ENCODE results near the gene HK1.

The HK1 gene

DNA sequence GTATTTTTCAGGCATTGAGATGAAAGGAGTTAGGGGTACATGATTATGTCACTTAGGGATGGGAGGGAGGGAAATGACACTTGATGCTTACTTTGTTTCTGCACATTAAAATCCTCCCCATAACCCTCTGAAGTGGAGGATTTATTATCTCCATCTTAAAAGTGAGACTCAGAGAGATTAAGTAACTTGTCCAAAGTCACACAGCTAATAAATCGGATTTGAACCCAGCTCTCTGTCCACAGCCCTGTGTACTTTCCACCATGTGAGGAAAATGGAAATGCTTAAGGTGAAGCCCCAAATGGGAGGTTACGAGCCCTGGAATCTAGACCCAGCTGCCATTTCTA, 58.6 kb downstream of the HK1 start:
- H3K4me1 Mint-ChIP-seq (ENCODE audit: low read depth): peaks cover 70% of the 10 kb centered on the region
- H3K27ac Mint-ChIP-seq: no peak overlapping the region
- peaks cover 14% of the 10 kb centered on the region for H3K36me3 Mint-ChIP-seq (ENCODE audit: low read depth)
- H3K9me3 Mint-ChIP-seq: no peaks in the 10 kb centered on the region
- H3K4me3 Mint-ChIP-seq: no peak overlapping the region
- no peaks in the 10 kb centered on the region for H3K27me3 Mint-ChIP-seq

GRCh38 chr10:69337296-69338132, 59.2 kb downstream of the HK1 start:
- Mint-ChIP-seq H3K36me3 (ENCODE audit: low read depth) (peaks cover 14% of the 10 kb centered on the region), H3K4me1 (ENCODE audit: low read depth) (peaks cover 70% of the 10 kb centered on the region), H3K27ac (no peak overlapping the region), H3K9me3 (no peaks in the 10 kb centered on the region), H3K27me3 (no peaks in the 10 kb centered on the region), H3K4me3 (no peak overlapping the region)

DNA sequence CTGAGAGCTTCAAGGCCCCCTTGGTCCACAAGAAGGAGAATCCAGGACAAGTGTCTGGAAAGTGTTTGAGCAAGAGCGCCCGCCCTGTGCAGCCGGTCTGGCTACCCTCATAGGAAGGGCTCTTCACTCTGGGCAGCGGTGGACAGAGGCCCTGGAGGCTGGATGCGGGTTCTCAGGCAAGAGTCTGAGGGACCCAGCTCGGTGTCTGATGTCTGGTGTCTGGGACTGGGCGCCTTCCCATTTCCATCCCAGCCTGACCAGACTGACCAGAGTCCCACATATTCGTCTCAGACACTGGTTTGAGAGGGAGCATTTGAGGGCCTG, 59.8 kb downstream of the HK1 start:
- no peak overlapping the region for H3K4me3 Mint-ChIP-seq
- no peaks in the 10 kb centered on the region for H3K27me3 Mint-ChIP-seq
- H3K27ac Mint-ChIP-seq: peak overlapping the region; percentile 38
- H3K36me3 Mint-ChIP-seq (ENCODE audit: low read depth): peaks cover 18% of the 10 kb centered on the region
- peaks cover 70% of the 10 kb centered on the region for H3K4me1 Mint-ChIP-seq (ENCODE audit: low read depth)
- no peaks in the 10 kb centered on the region for H3K9me3 Mint-ChIP-seq

- Mint-ChIP-seq H3K36me3 (ENCODE audit: low read depth) (peaks cover 22% of the 10 kb centered on the region), H3K4me1 (ENCODE audit: low read depth) (peaks cover 73% of the 10 kb centered on the region), H3K4me3 (no peak overlapping the region), H3K27me3 (no peaks in the 10 kb centered on the region), H3K27ac (peak overlapping the region; percentile 38), H3K9me3 (no peaks in the 10 kb centered on the region)
Observed at GRCh38 chr10:69338547-69339450, 60.5 kb downstream of the HK1 start.

- no peaks in the 10 kb centered on the region for H3K27me3 Mint-ChIP-seq
- H3K36me3 Mint-ChIP-seq (ENCODE audit: low read depth): peaks cover 31% of the 10 kb centered on the region
- no peak overlapping the region for H3K27ac Mint-ChIP-seq
- no peaks in the 10 kb centered on the region for H3K9me3 Mint-ChIP-seq
- peaks cover 73% of the 10 kb centered on the region for H3K4me1 Mint-ChIP-seq (ENCODE audit: low read depth)
- H3K4me3 Mint-ChIP-seq: no peak overlapping the region
Observed at GRCh38 chr10:69340695-69341094, 62.4 kb downstream of the HK1 start.

DNA sequence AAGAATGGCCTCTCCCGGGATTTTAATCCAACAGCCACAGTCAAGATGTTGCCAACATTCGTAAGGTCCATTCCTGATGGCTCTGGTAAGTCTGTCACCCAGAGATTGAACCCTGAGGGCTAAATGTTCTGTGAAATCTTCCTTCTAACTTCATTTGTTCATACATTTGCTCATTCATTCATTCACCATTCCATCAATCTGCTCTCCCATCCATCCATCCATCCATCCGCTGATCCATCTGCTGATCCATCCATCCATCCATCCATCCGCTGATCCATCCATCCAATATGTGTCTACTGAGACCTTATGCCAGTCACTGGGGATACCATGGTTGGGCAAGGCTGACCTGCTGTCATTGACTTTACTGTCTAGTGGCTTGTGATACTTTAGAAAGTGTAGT, 65.6 kb downstream of the HK1 start:
- Mint-ChIP-seq H3K4me1 (ENCODE audit: low read depth) (peaks cover 80% of the 10 kb centered on the region), H3K27me3 (no peaks in the 10 kb centered on the region), H3K27ac (peak overlapping the region; percentile 61), H3K9me3 (no peaks in the 10 kb centered on the region), H3K36me3 (ENCODE audit: low read depth) (peaks cover 57% of the 10 kb centered on the region), H3K4me3 (no peak overlapping the region)

- peaks cover 61% of the 10 kb centered on the region for H3K36me3 Mint-ChIP-seq (ENCODE audit: low read depth)
Observed at GRCh38 chr10:69344591-69345252, 66.4 kb downstream of the HK1 start.

DNA sequence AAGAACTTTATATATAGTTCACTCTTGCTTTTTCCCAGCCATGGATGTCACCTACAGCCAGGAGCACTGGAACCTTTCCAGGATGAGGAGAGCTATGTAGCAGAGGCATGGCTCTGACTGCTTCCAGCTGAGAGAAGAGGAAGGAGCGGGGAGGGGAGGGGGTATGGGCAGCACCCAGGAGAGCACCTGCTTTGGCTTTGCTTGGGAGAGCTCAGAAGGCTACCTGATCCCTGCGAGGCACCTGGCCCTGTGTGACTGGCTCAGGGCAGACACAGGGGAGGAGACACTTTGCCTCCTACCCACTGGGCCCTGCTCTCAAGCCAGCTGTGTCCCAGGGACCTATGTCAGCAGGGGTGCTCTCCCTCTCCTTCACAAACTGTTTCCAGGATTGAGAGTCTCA, 67.1 kb downstream of the HK1 start:
- no peaks in the 10 kb centered on the region for H3K27me3 Mint-ChIP-seq
- H3K4me3 Mint-ChIP-seq: no peak overlapping the region
- H3K27ac Mint-ChIP-seq: peak overlapping the region; percentile 47
- peaks cover 83% of the 10 kb centered on the region for H3K4me1 Mint-ChIP-seq (ENCODE audit: low read depth)
- peaks cover 66% of the 10 kb centered on the region for H3K36me3 Mint-ChIP-seq (ENCODE audit: low read depth)
- H3K9me3 Mint-ChIP-seq: no peaks in the 10 kb centered on the region

More at GRCh38 chr10:69344591-69345252, 66.4 kb downstream of the HK1 start:
- H3K4me3 Mint-ChIP-seq: no peak overlapping the region
- peak overlapping the region; percentile 47 for H3K27ac Mint-ChIP-seq
- no peaks in the 10 kb centered on the region for H3K27me3 Mint-ChIP-seq
- H3K9me3 Mint-ChIP-seq: no peaks in the 10 kb centered on the region
- peaks cover 80% of the 10 kb centered on the region for H3K4me1 Mint-ChIP-seq (ENCODE audit: low read depth)

DNA sequence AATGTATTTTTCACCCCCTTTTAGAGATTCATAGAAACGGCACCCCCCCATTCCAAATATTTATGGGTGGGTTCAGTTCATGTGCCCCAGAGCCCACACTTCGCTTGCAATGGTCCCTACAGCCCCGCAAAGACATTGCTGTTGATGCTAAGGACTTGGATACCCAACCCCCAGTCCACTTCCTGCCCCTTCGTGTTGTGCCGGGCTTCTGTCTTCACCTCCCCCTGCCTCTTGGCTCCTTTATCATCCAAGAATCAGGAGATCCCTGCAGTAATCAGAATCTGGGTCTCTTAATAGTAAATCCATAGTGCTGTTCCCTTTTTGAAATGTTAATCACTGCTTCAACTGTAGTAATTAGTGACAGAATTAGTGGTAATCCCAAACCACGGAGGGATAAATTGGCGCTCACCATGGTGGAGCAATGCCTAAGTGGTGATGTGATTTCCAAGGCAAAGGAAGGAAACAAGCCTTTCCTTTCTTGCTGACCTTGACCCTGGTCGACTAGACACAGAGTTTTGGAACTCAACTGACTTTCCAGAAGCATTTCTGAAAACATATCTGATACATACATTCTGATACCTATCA, 67.7 kb downstream of the HK1 start:
- H3K4me3 Mint-ChIP-seq: no peak overlapping the region
- peaks cover 63% of the 10 kb centered on the region for H3K36me3 Mint-ChIP-seq (ENCODE audit: low read depth)
- peaks cover 80% of the 10 kb centered on the region for H3K4me1 Mint-ChIP-seq (ENCODE audit: low read depth)
- no peaks in the 10 kb centered on the region for H3K9me3 Mint-ChIP-seq
- no peaks in the 10 kb centered on the region for H3K27me3 Mint-ChIP-seq
- H3K27ac Mint-ChIP-seq: peak overlapping the region; percentile 8

- no peaks in the 10 kb centered on the region for H3K9me3 Mint-ChIP-seq
- no peak overlapping the region for H3K27ac Mint-ChIP-seq
- no peaks in the 10 kb centered on the region for H3K27me3 Mint-ChIP-seq
- peaks cover 83% of the 10 kb centered on the region for H3K4me1 Mint-ChIP-seq (ENCODE audit: low read depth)
- H3K36me3 Mint-ChIP-seq (ENCODE audit: low read depth): peaks cover 67% of the 10 kb centered on the region
- H3K4me3 Mint-ChIP-seq: no peak overlapping the region
Observed at GRCh38 chr10:69346776-69347175, 68.5 kb downstream of the HK1 start.

GRCh38 chr10:69348816-69349541, 70.7 kb downstream of the HK1 start:
- Mint-ChIP-seq H3K27me3 (no peaks in the 10 kb centered on the region), H3K4me1 (ENCODE audit: low read depth) (peaks cover 81% of the 10 kb centered on the region), H3K36me3 (ENCODE audit: low read depth) (peaks cover 69% of the 10 kb centered on the region), H3K4me3 (no peak overlapping the region), H3K9me3 (no peaks in the 10 kb centered on the region), H3K27ac (peak overlapping the region; percentile 83)

GRCh38 chr10:69349542-69349888, 71.2 kb downstream of the HK1 start:
- Mint-ChIP-seq H3K36me3 (ENCODE audit: low read depth) (peaks cover 70% of the 10 kb centered on the region), H3K4me3 (no peak overlapping the region), H3K4me1 (ENCODE audit: low read depth) (peaks cover 79% of the 10 kb centered on the region), H3K27ac (peak overlapping the region; percentile 83), H3K27me3 (no peaks in the 10 kb centered on the region), H3K9me3 (no peaks in the 10 kb centered on the region)

DNA sequence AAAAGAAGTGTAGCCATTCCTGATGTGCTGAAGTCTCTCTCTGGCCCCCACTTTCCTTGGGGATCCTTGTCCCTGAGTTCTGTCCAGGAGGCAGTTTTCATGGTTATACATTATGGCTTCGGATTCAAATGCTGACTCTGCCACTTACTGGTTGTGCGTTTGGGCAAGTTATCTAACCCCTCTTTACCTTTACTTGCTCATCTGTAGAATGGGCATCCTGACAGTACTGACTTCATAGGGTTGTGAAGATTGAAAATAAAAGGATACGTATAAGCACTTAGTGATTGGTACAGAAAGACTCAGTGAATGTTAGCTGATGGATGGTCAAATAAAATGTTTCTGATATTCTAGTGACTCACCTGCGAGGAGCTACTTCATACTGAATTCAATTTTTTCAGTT, 73.3 kb downstream of the HK1 start:
- no peak overlapping the region for H3K27ac Mint-ChIP-seq
- H3K4me1 Mint-ChIP-seq (ENCODE audit: low read depth): peaks cover 61% of the 10 kb centered on the region
- peaks cover 61% of the 10 kb centered on the region for H3K36me3 Mint-ChIP-seq (ENCODE audit: low read depth)
- H3K4me3 Mint-ChIP-seq: no peak overlapping the region
- no peaks in the 10 kb centered on the region for H3K9me3 Mint-ChIP-seq
- H3K27me3 Mint-ChIP-seq: no peaks in the 10 kb centered on the region

GRCh38 chr10:69352569-69353264, 74.4 kb downstream of the HK1 start:
- no peaks in the 10 kb centered on the region for H3K9me3 Mint-ChIP-seq
- H3K4me3 Mint-ChIP-seq: no peak overlapping the region
- no peaks in the 10 kb centered on the region for H3K27me3 Mint-ChIP-seq
- peaks cover 58% of the 10 kb centered on the region for H3K4me1 Mint-ChIP-seq (ENCODE audit: low read depth)
- no peak overlapping the region for H3K27ac Mint-ChIP-seq
- peaks cover 50% of the 10 kb centered on the region for H3K36me3 Mint-ChIP-seq (ENCODE audit: low read depth)
